Smooth muscle cell (in vitro differentiated cells): Measurements from ENCODE around the gene OGG1. TPM values are rescaled to one million over a fixed set of nuclear protein-coding genes. Genes with fewer than 3 reads are reported as not detected.

Experiments
- DNase-seq: peaks from one replicate; lab custom pipeline; 2025; ENCODE audit not compliant: unreplicated experiment; lab: John Stamatoyannopoulos, UW
- H2AFZ ChIP-seq: fragments of 200-600 bp; sonication (generic); 2 replicates; pipeline ENCODE4 v1.6.0; 2016; ENCODE audit warnings: antibody characterized with exemption, low read depth, mild to moderate bottlenecking
- H3F3A ChIP-seq: fragments of 200-600 bp; sonication (generic); 2 replicates; pipeline ENCODE4 v1.6.0; 2017; ENCODE audit warnings: antibody characterized with exemption, low read depth
- H3K27ac ChIP-seq: fragments of 200-600 bp; sonication (generic); 2 replicates; pipeline ENCODE4 v1.5.1; 2016; ENCODE audit warnings: low read depth, mild to moderate bottlenecking
- H3K27me3 ChIP-seq: fragments of 200-600 bp; sonication (generic); 2 replicates; pipeline ENCODE4 v1.6.1; 2016; ENCODE audit warnings: low read depth, mild to moderate bottlenecking
- H3K36me3 ChIP-seq: fragments of 200-600 bp; sonication (generic); 2 replicates; pipeline ENCODE4 v1.5.1; 2016; ENCODE audit warnings: low read depth
- H3K4me1 ChIP-seq: fragments of 200-600 bp; sonication (generic); 2 replicates; pipeline ENCODE4 v1.5.1; 2016; ENCODE audit warnings: low read depth
- H3K4me2 ChIP-seq: fragments of 200-600 bp; sonication (generic); 2 replicates; pipeline ENCODE4 v1.6.0; 2016; ENCODE audit warnings: mild to moderate bottlenecking
- H3K4me3 ChIP-seq: fragments of 200-600 bp; sonication (generic); 2 replicates; pipeline ENCODE4 v1.5.1; 2016; ENCODE audit warnings: mild to moderate bottlenecking
- H3K79me2 ChIP-seq: fragments of 200-600 bp; sonication (generic); 2 replicates; pipeline ENCODE4 v1.6.0; 2016; ENCODE audit warnings: low read depth, mild to moderate bottlenecking
- H3K9ac ChIP-seq: fragments of 200-600 bp; sonication (generic); 2 replicates; pipeline ENCODE4 v1.6.0; 2016; ENCODE audit warnings: low read depth
- H3K9me3 ChIP-seq: fragments of 200-600 bp; sonication (generic); replicated peaks from 2 replicates; pipeline ENCODE4 v1.5.1; 2016; ENCODE audit warnings: low read depth
- H4K20me1 ChIP-seq: fragments of 200-600 bp; sonication (generic); 2 replicates; pipeline ENCODE4 v1.6.0; 2016; ENCODE audit warnings: low read depth
- WGBS: methylation state at CpG from one replicate; pipeline ENCODE4 v1.1.7; 2016; ENCODE audit warnings: low lambda C conversion rate; 5-methylcytosine and 5-hydroxymethylcytosine counted together
- polyA plus RNA-seq: library from polyadenylated mRNA; unstranded; fragments of >200 nt; fragmentation: Nextera tagmentation; extraction: Ambion mirVana; gene quantifications from 2 replicates; pipeline ENCODE4 v1.2.1, GENCODE V29; 2016
- total RNA-seq: library from RNA; depleted of rRNA; stranded (reverse); fragments of >200 nt; gene quantifications from 2 replicates; pipeline ENCODE4 v1.2.3, GENCODE V29; 2014
- TF ChIP-seq, protein P1 (sequence below): fragments of 200-600 bp; sonication (generic); IDR thresholded peaks from 2 replicates; pipeline ENCODE4 v1.5.1; 2017; ENCODE audit warnings: borderline replicate concordance, mild to moderate bottlenecking, antibody characterized with exemption; ENCODE audit not compliant: insufficient read depth, poor library complexity, severe bottlenecking

OGG1 gene
- total and polyA plus RNA-seq, 2 experiments from 2014 or later = 13.4 to 24.6 TPM

DNA sequence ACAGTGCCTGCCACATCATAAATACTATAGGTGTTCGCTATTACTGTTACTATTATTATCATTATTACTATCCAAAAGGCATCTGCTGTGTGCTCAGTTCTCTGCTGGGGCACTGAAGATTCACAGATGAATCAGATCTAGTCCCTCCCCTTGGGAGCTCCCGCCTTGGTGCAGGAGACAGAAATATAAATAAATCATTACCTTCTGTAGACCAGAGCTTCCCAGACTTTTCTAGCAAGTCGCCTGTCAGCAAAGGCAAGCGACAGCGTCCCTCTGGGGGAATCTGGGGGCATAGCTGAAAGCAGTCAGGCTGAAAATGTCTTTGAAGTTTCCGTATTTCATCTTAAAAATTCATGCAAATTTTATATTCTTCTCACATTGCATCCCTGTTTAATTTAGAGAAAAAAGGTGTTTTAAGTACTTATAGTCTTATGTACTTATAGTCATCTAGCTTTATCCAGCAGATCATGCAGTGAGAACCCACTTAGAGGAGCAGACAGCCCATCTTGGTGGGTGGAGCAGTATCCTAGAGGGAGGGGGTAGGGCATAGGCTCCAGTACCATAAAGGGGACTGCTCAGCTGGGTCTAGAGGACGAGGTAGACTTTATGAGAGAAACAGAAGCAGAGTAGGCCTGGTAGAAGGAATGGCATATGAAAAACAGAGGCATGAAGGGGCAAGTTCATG, 28.6 kb upstream of the OGG1 start:
- Histone ChIP-seq H3K4me3 (no peak overlapping the region), H3F3A (no peaks in the 10 kb centered on the region), H3K4me1 (no peaks in the 10 kb centered on the region), H3K79me2 (no peaks in the 10 kb centered on the region), H3K27ac (no peak overlapping the region), H3K9me3 (no peaks in the 10 kb centered on the region), H3K36me3 (no peaks in the 10 kb centered on the region), H4K20me1 (no peaks in the 10 kb centered on the region), H3K4me2 (no peak overlapping the region), H3K9ac (no peak overlapping the region), H3K27me3 (peaks cover 4% of the 10 kb centered on the region), H2AFZ (no peak overlapping the region)
- TF ChIP-seq, protein P1, sequence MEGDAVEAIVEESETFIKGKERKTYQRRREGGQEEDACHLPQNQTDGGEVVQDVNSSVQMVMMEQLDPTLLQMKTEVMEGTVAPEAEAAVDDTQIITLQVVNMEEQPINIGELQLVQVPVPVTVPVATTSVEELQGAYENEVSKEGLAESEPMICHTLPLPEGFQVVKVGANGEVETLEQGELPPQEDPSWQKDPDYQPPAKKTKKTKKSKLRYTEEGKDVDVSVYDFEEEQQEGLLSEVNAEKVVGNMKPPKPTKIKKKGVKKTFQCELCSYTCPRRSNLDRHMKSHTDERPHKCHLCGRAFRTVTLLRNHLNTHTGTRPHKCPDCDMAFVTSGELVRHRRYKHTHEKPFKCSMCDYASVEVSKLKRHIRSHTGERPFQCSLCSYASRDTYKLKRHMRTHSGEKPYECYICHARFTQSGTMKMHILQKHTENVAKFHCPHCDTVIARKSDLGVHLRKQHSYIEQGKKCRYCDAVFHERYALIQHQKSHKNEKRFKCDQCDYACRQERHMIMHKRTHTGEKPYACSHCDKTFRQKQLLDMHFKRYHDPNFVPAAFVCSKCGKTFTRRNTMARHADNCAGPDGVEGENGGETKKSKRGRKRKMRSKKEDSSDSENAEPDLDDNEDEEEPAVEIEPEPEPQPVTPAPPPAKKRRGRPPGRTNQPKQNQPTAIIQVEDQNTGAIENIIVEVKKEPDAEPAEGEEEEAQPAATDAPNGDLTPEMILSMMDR = no peak
- no peak for DNase-seq
- WGBS = 61% methylated on average over 7 of the region's 7 CpGs

DNA sequence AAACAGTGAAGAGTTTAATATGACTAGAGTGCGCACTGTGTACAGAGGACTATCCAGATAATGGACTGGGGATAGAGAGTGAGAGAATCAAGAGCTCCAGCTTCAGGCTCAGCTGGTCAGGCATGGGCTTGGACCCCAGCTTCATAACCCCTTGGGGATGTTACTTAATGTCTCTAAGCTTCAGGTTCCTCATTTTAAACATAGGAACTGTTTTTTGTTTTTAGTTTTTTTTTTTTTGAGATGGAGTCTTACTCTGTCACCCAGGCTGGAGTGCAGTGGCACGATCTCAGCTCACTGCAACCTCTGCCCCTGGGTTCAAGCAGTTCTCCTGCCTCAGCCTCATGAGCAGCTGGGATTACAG, 28.1 kb upstream of the OGG1 start:
- 91% methylated on average over 2 of the region's 2 CpGs for WGBS
- no peak for DNase-seq
- no peaks in the 10 kb centered on the region for H3K79me2 ChIP-seq
- H3K9me3 ChIP-seq = no peaks in the 10 kb centered on the region
- TF ChIP-seq, protein P1 = no peak
- H3K9ac ChIP-seq = no peak overlapping the region
- H3K4me1 ChIP-seq = no peaks in the 10 kb centered on the region
- H3F3A ChIP-seq = no peaks in the 10 kb centered on the region
- H4K20me1 ChIP-seq = no peaks in the 10 kb centered on the region
- no peak overlapping the region for H3K4me2 ChIP-seq
- H3K27ac ChIP-seq = no peak overlapping the region
- H2AFZ ChIP-seq = no peak overlapping the region
- H3K36me3 ChIP-seq = no peaks in the 10 kb centered on the region
- no peak overlapping the region for H3K4me3 ChIP-seq
- H3K27me3 ChIP-seq = peaks cover 4% of the 10 kb centered on the region

DNA sequence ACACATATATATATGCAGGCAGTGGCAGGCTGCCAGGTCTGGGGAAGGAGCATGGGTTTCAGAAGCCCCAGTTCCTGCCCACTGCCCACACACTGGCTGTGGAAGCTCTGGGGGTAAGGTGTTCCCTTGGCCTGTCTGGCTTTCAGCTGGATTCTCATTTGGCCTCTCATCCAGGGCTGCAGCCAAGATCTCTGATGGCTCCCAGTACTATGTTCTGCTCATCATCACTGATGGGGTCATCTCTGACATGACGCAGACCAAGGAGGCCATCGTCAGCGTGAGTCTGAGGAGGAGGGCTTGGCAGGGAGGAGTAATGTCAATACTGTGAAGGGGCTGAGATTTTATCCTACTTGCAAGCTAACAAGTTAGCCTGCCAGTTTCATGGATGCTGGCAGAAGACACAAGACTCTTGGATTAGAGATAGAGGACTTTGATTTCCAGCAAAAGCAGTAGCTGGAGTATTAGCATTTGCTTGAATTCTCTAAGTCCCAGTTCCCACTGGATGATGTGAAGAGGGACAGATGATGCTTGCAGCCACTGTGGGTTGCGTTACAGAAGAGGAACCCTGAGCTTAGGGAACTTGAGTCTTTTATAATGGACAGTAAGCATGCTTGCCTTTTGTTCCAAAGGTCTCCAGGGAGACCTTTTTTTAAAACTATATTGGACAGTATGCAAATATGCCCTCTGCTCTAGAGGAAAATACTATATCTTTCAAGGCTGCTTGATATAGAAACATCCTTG, 23.8 kb upstream of the OGG1 start:
- Histone ChIP-seq H3K4me1 (peaks cover 7% of the 10 kb centered on the region), H4K20me1 (no peaks in the 10 kb centered on the region), H3K4me2 (no peak overlapping the region), H3K79me2 (no peaks in the 10 kb centered on the region), H3K27ac (no peak overlapping the region), H3K9ac (no peak overlapping the region), H3F3A (no peaks in the 10 kb centered on the region), H3K4me3 (no peak overlapping the region), H3K9me3 (no peaks in the 10 kb centered on the region), H3K27me3 (peaks cover 3% of the 10 kb centered on the region), H3K36me3 (no peaks in the 10 kb centered on the region), H2AFZ (no peak overlapping the region)
- TF ChIP-seq, protein P1 = no peak
- DNase-seq = no peak
- WGBS = 84% methylated on average over 4 of the region's 4 CpGs
